ENCODE results near the gene ST13.
A peak's percentile ranks its signal among the peaks of the same experiment; 100 is the strongest.
"Not testable (repeated sequence)": the region's sequence is repeated elsewhere in the genome, so short reads cannot be mapped to it uniquely, and the experiment has no call there.

The ST13 gene

GRCh38 chr22:40874016-40874415 is 17.6 kb upstream of the ST13 start:
- no peak overlapping the region for H3K4me3 ChIP-seq (ENCODE audit: low read depth in 1 of 5, low read length in 5 of 5)
- no peaks in the 10 kb centered on the region for H3K27me3 ChIP-seq (ENCODE audit: control insufficient read depth in 5 of 5, insufficient read depth in 4 of 5, low read length in 5 of 5)
- H3K4me1 ChIP-seq (ENCODE audit: control insufficient read depth in 5 of 5, insufficient read depth in 5 of 5, low read length in 5 of 5), result peaks cover 0 to under 1% (median 0%) of the 10 kb centered on the region in 5 donors
- no peaks in the 10 kb centered on the region for H3K9me3 ChIP-seq (ENCODE audit: control insufficient read depth in 5 of 5, low read length in 5 of 5)
- H3K9ac ChIP-seq (ENCODE audit: low read length in 5 of 5), result no peak overlapping the region
- H3K27ac ChIP-seq (ENCODE audit: low read depth, low read length), result no peak overlapping the region
- peaks cover 11 to 28% (median 15%) of the 10 kb centered on the region in 5 donors for H3K36me3 ChIP-seq (ENCODE audit: control insufficient read depth in 5 of 5, insufficient read depth in 5 of 5, low read length in 5 of 5)

GRCh38 chr22:40868379-40868778 is 11.9 kb upstream of the ST13 start:
- peaks cover 11 to 25% (median 14%) of the 10 kb centered on the region in 5 donors for H3K36me3 ChIP-seq (ENCODE audit: control insufficient read depth in 5 of 5, insufficient read depth in 5 of 5, low read length in 5 of 5)
- H3K9me3 ChIP-seq (ENCODE audit: control insufficient read depth in 5 of 5, low read length in 5 of 5); H3K4me1 ChIP-seq (ENCODE audit: control insufficient read depth in 5 of 5, insufficient read depth in 5 of 5, low read length in 5 of 5); H3K4me3 ChIP-seq (ENCODE audit: low read depth in 1 of 5, low read length in 5 of 5); H3K9ac ChIP-seq (ENCODE audit: low read length in 5 of 5); H3K27me3 ChIP-seq (ENCODE audit: control insufficient read depth in 5 of 5, insufficient read depth in 4 of 5, low read length in 5 of 5); H3K27ac ChIP-seq (ENCODE audit: low read depth, low read length): not testable (repeated sequence)

DNA sequence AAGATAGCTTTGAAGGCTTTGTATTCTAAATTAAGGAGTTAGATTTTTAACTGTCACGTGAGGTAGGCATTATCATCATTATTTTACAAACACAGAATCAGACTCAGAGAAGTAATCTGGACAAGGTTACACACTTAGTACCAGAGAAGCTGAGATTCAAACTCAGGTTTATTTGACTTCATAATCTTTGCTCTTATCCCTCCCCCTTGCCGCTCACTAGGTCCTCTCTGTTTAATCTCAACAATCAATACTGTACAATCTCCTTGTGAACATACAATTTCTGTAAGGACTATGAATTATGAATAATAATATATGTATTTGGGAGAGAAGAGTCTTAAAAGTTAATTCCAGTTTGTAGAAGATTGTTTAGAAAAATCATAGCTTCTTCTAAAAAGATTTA is 10.7 kb upstream of the ST13 start:
- H3K27me3 ChIP-seq (ENCODE audit: control insufficient read depth in 5 of 5, insufficient read depth in 4 of 5, low read length in 5 of 5), result no peaks in the 10 kb centered on the region
- H3K4me3 ChIP-seq (ENCODE audit: low read depth in 1 of 5, low read length in 5 of 5), result no peak overlapping the region
- H3K36me3 ChIP-seq (ENCODE audit: control insufficient read depth in 5 of 5, insufficient read depth in 5 of 5, low read length in 5 of 5), result peaks cover 11 to 20% (median 17%) of the 10 kb centered on the region in 5 donors
- H3K27ac ChIP-seq (ENCODE audit: low read depth, low read length), result no peak overlapping the region
- no peaks in the 10 kb centered on the region for H3K4me1 ChIP-seq (ENCODE audit: control insufficient read depth in 5 of 5, insufficient read depth in 5 of 5, low read length in 5 of 5)
- no peaks in the 10 kb centered on the region for H3K9me3 ChIP-seq (ENCODE audit: control insufficient read depth in 5 of 5, low read length in 5 of 5)
- H3K9ac ChIP-seq (ENCODE audit: low read length in 5 of 5), result peak overlapping the region in 1 of 5 donors; percentile 17

DNA sequence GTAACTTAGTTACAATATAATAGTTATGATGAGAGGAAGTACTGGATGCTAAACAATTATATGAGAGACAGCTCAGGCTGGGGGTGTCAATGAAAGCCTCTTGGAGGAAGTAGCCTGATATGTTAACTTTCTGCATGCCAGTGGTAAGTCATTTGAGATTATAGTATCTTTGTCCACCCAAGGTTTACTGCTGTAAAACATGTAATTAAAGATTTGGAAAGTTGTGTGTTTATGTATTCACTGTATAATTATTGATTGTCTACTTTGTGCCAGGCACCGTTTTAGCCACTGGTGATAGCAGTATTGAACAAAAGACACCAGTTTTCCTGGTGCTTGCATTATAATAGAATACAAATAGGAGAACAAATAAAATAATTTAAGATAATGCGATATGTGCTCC is 6.1 kb upstream of the ST13 start:
- no peak overlapping the region for H3K27ac ChIP-seq (ENCODE audit: low read depth, low read length)
- no peak overlapping the region for H3K4me3 ChIP-seq (ENCODE audit: low read depth in 1 of 5, low read length in 5 of 5)
- H3K27me3 ChIP-seq (ENCODE audit: control insufficient read depth in 5 of 5, insufficient read depth in 4 of 5, low read length in 5 of 5), result no peaks in the 10 kb centered on the region
- H3K36me3 ChIP-seq (ENCODE audit: control insufficient read depth in 5 of 5, insufficient read depth in 5 of 5, low read length in 5 of 5), result peaks cover 0 to 16% (median 5%) of the 10 kb centered on the region in 5 donors
- no peaks in the 10 kb centered on the region for H3K9me3 ChIP-seq (ENCODE audit: control insufficient read depth in 5 of 5, low read length in 5 of 5)
- H3K4me1 ChIP-seq (ENCODE audit: control insufficient read depth in 5 of 5, insufficient read depth in 5 of 5, low read length in 5 of 5), result peaks cover 0 to 12% (median 8%) of the 10 kb centered on the region in 5 donors
- no peak overlapping the region for H3K9ac ChIP-seq (ENCODE audit: low read length in 5 of 5)

DNA sequence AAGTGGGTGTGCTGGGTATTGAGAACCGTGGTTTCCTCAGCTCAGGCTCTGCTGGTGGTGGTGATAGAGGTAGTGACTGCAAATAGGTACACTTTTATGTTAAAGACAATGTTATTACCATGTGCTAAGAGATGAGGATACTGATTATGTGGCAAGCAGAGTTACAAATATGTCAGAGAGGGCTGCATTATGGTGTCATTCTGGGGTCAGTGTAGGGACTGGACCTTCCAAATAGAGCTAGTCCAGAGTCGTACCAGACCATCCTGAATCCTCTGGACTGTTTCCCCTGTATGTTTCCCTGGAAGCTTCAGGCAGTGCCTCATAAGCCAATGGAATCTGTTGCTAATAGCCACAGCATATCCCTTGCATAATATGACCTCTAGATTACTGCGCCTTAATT is 5.6 kb upstream of the ST13 start, which contains the start of gene DNAJB7:
Gene DNAJB7, minus strand, starts transcription at position 101 of the 400 bp plus-strand sequence. CDS start 119 bp downstream, outside the sequence.
- no peaks in the 10 kb centered on the region for H3K27me3 ChIP-seq (ENCODE audit: control insufficient read depth in 5 of 5, insufficient read depth in 4 of 5, low read length in 5 of 5)
- no peak within 1 kb of the TSS for H3K4me3 ChIP-seq (ENCODE audit: low read depth in 1 of 5, low read length in 5 of 5)
- H3K36me3 ChIP-seq (ENCODE audit: control insufficient read depth in 5 of 5, insufficient read depth in 5 of 5, low read length in 5 of 5), result peaks cover 0 to 16% (median 5%) of the 10 kb centered on the region in 5 donors
- H3K4me1 ChIP-seq (ENCODE audit: control insufficient read depth in 5 of 5, insufficient read depth in 5 of 5, low read length in 5 of 5), result peaks cover 0 to 15% (median 12%) of the 10 kb centered on the region in 5 donors
- H3K9ac ChIP-seq (ENCODE audit: low read length in 5 of 5), result no peak within 1 kb of the TSS
- H3K9me3 ChIP-seq (ENCODE audit: control insufficient read depth in 5 of 5, low read length in 5 of 5), result no peaks in the 10 kb centered on the region
- H3K27ac ChIP-seq (ENCODE audit: low read depth, low read length), result no peak within 1 kb of the TSS

- H3K4me1 ChIP-seq (ENCODE audit: control insufficient read depth in 5 of 5, insufficient read depth in 5 of 5, low read length in 5 of 5), result peaks cover 3 to 54% (median 46%) of the 10 kb centered on the region in 5 donors
- no peaks in the 10 kb centered on the region for H3K27me3 ChIP-seq (ENCODE audit: control insufficient read depth in 5 of 5, insufficient read depth in 4 of 5, low read length in 5 of 5)
- H3K27ac ChIP-seq (ENCODE audit: low read depth, low read length), result peak overlapping the region; percentile 100
- H3K4me3 ChIP-seq (ENCODE audit: low read depth in 1 of 5, low read length in 5 of 5), result peak overlapping the region; percentile 76 to 98 (median 94)
- no peaks in the 10 kb centered on the region for H3K9me3 ChIP-seq (ENCODE audit: control insufficient read depth in 5 of 5, low read length in 5 of 5)
- peaks cover 0 to 15% (median 5%) of the 10 kb centered on the region in 5 donors for H3K36me3 ChIP-seq (ENCODE audit: control insufficient read depth in 5 of 5, insufficient read depth in 5 of 5, low read length in 5 of 5)
- peak overlapping the region; percentile 97 to 99 (median 99) for H3K9ac ChIP-seq (ENCODE audit: low read length in 5 of 5)
Measured at GRCh38 chr22:40857309-40857855, 943 bp upstream of the ST13 start.

GRCh38 chr22:40855979-40856512 is 393 bp downstream of the ST13 start:
- no peaks in the 10 kb centered on the region for H3K9me3 ChIP-seq (ENCODE audit: control insufficient read depth in 5 of 5, low read length in 5 of 5)
- peaks cover 0 to 7% (median 0%) of the 10 kb centered on the region in 5 donors for H3K36me3 ChIP-seq (ENCODE audit: control insufficient read depth in 5 of 5, insufficient read depth in 5 of 5, low read length in 5 of 5)
- peak overlapping the region; percentile 98 to 99 (median 99) for H3K9ac ChIP-seq (ENCODE audit: low read length in 5 of 5)
- H3K27ac ChIP-seq (ENCODE audit: low read depth, low read length), result peak overlapping the region; percentile 100
- no peaks in the 10 kb centered on the region for H3K27me3 ChIP-seq (ENCODE audit: control insufficient read depth in 5 of 5, insufficient read depth in 4 of 5, low read length in 5 of 5)
- peaks cover 3 to 63% (median 54%) of the 10 kb centered on the region in 5 donors for H3K4me1 ChIP-seq (ENCODE audit: control insufficient read depth in 5 of 5, insufficient read depth in 5 of 5, low read length in 5 of 5)
- peak overlapping the region; percentile 76 to 97 (median 94) for H3K4me3 ChIP-seq (ENCODE audit: low read depth in 1 of 5, low read length in 5 of 5)

DNA sequence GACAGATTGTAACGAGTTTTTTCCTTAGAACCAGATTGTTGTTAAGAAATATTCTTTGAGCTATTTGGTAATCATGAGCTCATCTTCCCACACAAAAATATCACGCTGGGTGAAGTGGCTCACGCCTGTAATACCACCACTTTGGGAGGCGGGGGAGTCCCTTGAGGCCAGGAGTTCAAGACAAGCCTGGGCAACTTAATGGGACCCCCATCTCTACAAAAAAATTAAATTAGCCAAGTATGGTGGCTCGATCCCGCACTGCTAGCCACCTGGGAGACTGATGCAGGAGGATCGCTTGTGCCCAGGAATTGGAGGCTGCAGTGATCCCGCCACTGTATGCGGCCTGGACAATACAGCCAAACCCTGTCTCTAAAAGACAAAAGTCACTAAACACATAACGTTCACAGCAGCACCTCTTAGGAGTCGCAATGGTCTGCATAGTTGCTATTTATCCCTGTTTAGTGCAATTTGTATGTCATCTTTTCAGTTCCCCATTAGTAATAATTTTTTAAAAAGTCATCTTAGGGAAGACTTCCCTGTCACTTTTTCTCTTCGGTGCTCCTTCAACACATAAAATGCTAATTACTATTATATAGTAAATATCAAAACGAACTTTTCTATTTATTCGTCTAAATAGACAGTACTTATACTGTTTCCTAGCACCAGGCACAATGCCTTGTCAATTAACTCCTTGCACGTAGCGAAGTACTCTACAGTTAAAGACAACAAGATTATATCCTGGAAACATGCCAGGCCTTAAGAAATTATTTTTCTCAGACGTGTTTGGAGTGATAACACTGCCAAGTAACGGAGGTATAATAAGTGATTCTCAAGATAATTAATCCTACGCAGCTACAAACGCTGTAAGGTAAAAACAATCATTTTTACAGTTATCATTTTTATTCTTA is 1.1 kb downstream of the ST13 start:
- Histone ChIP-seq H3K4me3 (ENCODE audit: low read depth in 1 of 5, low read length in 5 of 5) (peak overlapping the region; percentile 76 to 97 (median 94)), H3K36me3 (ENCODE audit: control insufficient read depth in 5 of 5, insufficient read depth in 5 of 5, low read length in 5 of 5) (peaks cover 0 to 5% (median 0%) of the 10 kb centered on the region in 5 donors), H3K27me3 (ENCODE audit: control insufficient read depth in 5 of 5, insufficient read depth in 4 of 5, low read length in 5 of 5) (no peaks in the 10 kb centered on the region), H3K4me1 (ENCODE audit: control insufficient read depth in 5 of 5, insufficient read depth in 5 of 5, low read length in 5 of 5) (peaks cover 3 to 70% (median 54%) of the 10 kb centered on the region in 5 donors), H3K9me3 (ENCODE audit: control insufficient read depth in 5 of 5, low read length in 5 of 5) (no peaks in the 10 kb centered on the region), H3K9ac (ENCODE audit: low read length in 5 of 5) (peak overlapping the region; percentile 98 to 99 (median 99)), H3K27ac (ENCODE audit: low read depth, low read length) (peak overlapping the region; percentile 100)

DNA sequence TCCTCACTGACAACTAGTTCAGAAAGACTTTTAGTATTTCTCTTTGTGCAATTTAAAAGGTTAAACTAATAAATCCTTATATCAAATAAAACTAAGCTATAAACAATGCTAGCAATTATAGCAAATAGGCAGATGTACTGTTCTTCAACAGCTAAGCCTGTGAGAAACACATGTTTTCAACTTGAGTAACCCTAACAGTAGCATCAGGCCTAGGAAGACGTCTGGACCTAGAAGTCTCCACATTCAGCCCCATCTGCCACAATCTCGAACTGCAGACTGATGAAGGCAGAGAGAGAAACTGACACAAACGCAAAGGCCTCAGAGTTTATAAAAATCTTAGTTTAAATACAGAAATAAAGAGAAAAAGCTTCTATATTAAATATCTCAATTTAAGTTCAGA is 2.5 kb downstream of the ST13 start:
- Histone ChIP-seq H3K36me3 (ENCODE audit: control insufficient read depth in 5 of 5, insufficient read depth in 5 of 5, low read length in 5 of 5) (peaks cover 4 to 16% (median 8%) of the 10 kb centered on the region in 5 donors), H3K9ac (ENCODE audit: low read length in 5 of 5) (peak overlapping the region; percentile 1 to 99 (median 98)), H3K9me3 (ENCODE audit: control insufficient read depth in 5 of 5, low read length in 5 of 5) (no peaks in the 10 kb centered on the region), H3K4me3 (ENCODE audit: low read depth in 1 of 5, low read length in 5 of 5) (peak overlapping the region in 1 of 5 donors; percentile 14), H3K27ac (ENCODE audit: low read depth, low read length) (peak overlapping the region; percentile 100), H3K27me3 (ENCODE audit: control insufficient read depth in 5 of 5, insufficient read depth in 4 of 5, low read length in 5 of 5) (no peaks in the 10 kb centered on the region), H3K4me1 (ENCODE audit: control insufficient read depth in 5 of 5, insufficient read depth in 5 of 5, low read length in 5 of 5) (peaks cover 3 to 69% (median 54%) of the 10 kb centered on the region in 5 donors)

Data from subcutaneous abdominal adipose tissue (tissue), 5 donors.